Karpas-422 (cell line): ENCODE results near the gene HELQ. TPM values are rescaled to one million over a fixed set of nuclear protein-coding genes. Genes with fewer than 3 reads are reported as not detected.

Experiments
- DNase-seq: peaks from one replicate; pipeline ENCODE4 v3.0.0-alpha.2; 2015
- H2AFZ ChIP-seq: fragments of 200-600 bp; sonication (generic); 2 replicates; pipeline ENCODE4 v1.6.1; 2014; ENCODE audit warnings: antibody characterized with exemption, low read length, mixed read lengths
- H3K27ac ChIP-seq: fragments of 200-600 bp; sonication (generic); 2 replicates; pipeline ENCODE4 v1.5.1; 2014; ENCODE audit warnings: mild to moderate bottlenecking, low read length, moderate library complexity
- H3K27me3 ChIP-seq: fragments of 200-600 bp; sonication (generic); 2 replicates; pipeline ENCODE4 v1.6.1; 2014; ENCODE audit warnings: low read length, mixed read lengths
- H3K36me3 ChIP-seq: fragments of 200-600 bp; sonication (generic); 2 replicates; pipeline ENCODE4 v1.6.1; 2014; ENCODE audit warnings: low read length, mixed read lengths; ENCODE audit not compliant: insufficient read depth
- H3K4me1 ChIP-seq: fragments of 200-600 bp; sonication (generic); 2 replicates; pipeline ENCODE4 v1.6.1; 2014; ENCODE audit warnings: mild to moderate bottlenecking, low read length, mixed read lengths
- H3K4me2 ChIP-seq: fragments of 200-600 bp; sonication (generic); 2 replicates; pipeline ENCODE4 v1.6.1; 2014; ENCODE audit warnings: low read length, low read depth, mild to moderate bottlenecking; ENCODE audit not compliant: poor library complexity, severe bottlenecking
- H3K4me3 ChIP-seq: fragments of 200-600 bp; sonication (generic); 2 replicates; pipeline ENCODE4 v1.5.1; 2014; ENCODE audit warnings: mild to moderate bottlenecking, antibody characterized with exemption, low read length, mixed read lengths
- H3K79me2 ChIP-seq: fragments of 200-600 bp; sonication (generic); 2 replicates; pipeline ENCODE4 v1.6.1; 2014; ENCODE audit warnings: mild to moderate bottlenecking, low read length, mixed read lengths
- H3K9ac ChIP-seq: fragments of 200-600 bp; sonication (generic); 2 replicates; pipeline ENCODE4 v1.6.0; 2014; ENCODE audit warnings: low read length
- H3K9me2 ChIP-seq: fragments of 200-600 bp; sonication (generic), shearing (Covaris generic); replicated peaks from 2 replicates; pipeline ENCODE4 v1.6.0; 2014; ENCODE audit warnings: mild to moderate bottlenecking, low read length, moderate library complexity; ENCODE audit not compliant: insufficient read depth
- H3K9me3 ChIP-seq: fragments of 300-700, 200-600 bp; sonication (generic); 2 replicates; pipeline ENCODE4 v1.6.1; 2014; ENCODE audit warnings: low read length, mixed read lengths
- H4K20me1 ChIP-seq: fragments of 200-600 bp; sonication (generic); 2 replicates; pipeline ENCODE4 v1.6.1; 2014; ENCODE audit warnings: mild to moderate bottlenecking, antibody characterized with exemption, low read length, low read depth; ENCODE audit not compliant: insufficient read depth
- small RNA-seq: library from RNA; depleted of rRNA; stranded (forward); fragments of <200 nt; gene quantifications from one replicate; pipeline ENCODE3, GENCODE V24; 2014
- total RNA-seq: library from RNA; depleted of rRNA; stranded (reverse); fragments of >200 nt; shearing (Covaris generic); gene quantifications from 2 replicates; pipeline ENCODE4 v1.2.3, GENCODE V29; 2014; ENCODE audit warnings: low replicate concordance; rRNA removed

The HELQ gene
- total RNA-seq, 1 experiment from 2014 or later: 6.0 TPM

GRCh38 chr4:83358410-83358809 lies 97.2 kb downstream of the HELQ start:
- Histone ChIP-seq H3K9me2 (no peaks in the 10 kb centered on the region), H4K20me1 (no peaks in the 10 kb centered on the region), H3K4me2 (no peak overlapping the region), H3K79me2 (no peaks in the 10 kb centered on the region), H2AFZ (no peak overlapping the region), H3K9me3 (no peaks in the 10 kb centered on the region), H3K27me3 (no peaks in the 10 kb centered on the region), H3K4me1 (no peaks in the 10 kb centered on the region), H3K9ac (no peak overlapping the region), H3K36me3 (no peaks in the 10 kb centered on the region), H3K27ac (no peak overlapping the region), H3K4me3 (no peak overlapping the region)
- DNase-seq: no peak

Small RNAs within 50 kb of the gene (small RNA-seq; reads per million reads assigned to genes)
- not detected for gene AC114781.5

Other genes starting within 250 kb of the HELQ start
- gene COQ2, start 171.0 kb downstream of the HELQ start, total RNA-seq: 1.2 and 3.6 TPM in 2 replicates
- 0.11 and 0.15 TPM in 2 replicates for gene HPSE, start 121.0 kb downstream of the HELQ start, total RNA-seq
- 10.4 and 24.8 TPM in 2 replicates for gene MRPS18C, start 235 bp upstream of the HELQ start, total RNA-seq
- gene ABRAXAS1, start 29.3 kb upstream of the HELQ start, total RNA-seq: 8.1 and 18.9 TPM in 2 replicates
- not detected in 2 replicates for gene GPAT3, start 80.3 kb upstream of the HELQ start, total RNA-seq